Hindlimb muscle (tissue), 1 donor: ENCODE data around the gene TIMM13. TPM values are rescaled to one million over a fixed set of nuclear protein-coding genes. Genes with fewer than 3 reads are reported as not detected.
"Not testable (repeated sequence)": the region's sequence is repeated elsewhere in the genome, so short reads cannot be mapped to it uniquely, and the experiment has no call there.

Source experiments
- DNase-seq: peaks from one replicate; pipeline ENCODE4 v3.0.0-alpha.2; 2013
- polyA plus RNA-seq: library from polyadenylated mRNA; unstranded; fragments of 120-200 nt; gene quantifications from one replicate; pipeline ENCODE4 v1.2.1, GENCODE V29; 2013; ENCODE audit not compliant: insufficient read length

TIMM13 gene
- polyA plus RNA-seq, 1 donor: 98.0 TPM

DNA sequence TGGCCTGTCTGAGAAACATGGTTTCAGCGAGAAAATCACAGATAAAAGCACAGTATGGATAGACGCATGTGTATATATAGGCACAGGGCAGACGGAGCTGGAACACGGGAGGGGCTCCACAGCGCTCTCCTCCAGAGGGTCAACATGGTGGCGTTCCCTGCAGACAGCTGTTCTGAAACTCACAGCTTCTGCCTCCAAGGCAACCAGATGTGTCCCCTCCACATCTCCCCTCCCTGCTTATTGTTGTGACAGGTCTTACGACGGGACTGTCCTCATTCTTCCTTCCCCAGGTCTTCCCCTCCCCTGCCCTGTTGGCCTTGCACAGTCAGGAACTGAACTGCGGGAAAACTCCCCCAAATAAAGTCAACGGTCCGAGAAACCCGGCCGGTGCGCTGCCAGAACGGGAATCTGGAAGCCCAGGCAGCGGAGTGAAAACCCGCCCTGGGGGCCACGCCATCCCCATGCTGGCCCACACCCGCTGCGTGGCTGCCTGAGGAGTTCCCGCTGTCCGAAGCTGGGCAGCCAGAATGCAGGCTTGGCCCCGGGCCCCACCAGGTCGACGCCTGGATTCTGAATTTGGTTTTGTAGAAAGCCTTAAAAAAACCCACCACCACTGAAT lies 2.6 kb upstream of the TIMM13 start:
- DNase-seq: no peak

DNA sequence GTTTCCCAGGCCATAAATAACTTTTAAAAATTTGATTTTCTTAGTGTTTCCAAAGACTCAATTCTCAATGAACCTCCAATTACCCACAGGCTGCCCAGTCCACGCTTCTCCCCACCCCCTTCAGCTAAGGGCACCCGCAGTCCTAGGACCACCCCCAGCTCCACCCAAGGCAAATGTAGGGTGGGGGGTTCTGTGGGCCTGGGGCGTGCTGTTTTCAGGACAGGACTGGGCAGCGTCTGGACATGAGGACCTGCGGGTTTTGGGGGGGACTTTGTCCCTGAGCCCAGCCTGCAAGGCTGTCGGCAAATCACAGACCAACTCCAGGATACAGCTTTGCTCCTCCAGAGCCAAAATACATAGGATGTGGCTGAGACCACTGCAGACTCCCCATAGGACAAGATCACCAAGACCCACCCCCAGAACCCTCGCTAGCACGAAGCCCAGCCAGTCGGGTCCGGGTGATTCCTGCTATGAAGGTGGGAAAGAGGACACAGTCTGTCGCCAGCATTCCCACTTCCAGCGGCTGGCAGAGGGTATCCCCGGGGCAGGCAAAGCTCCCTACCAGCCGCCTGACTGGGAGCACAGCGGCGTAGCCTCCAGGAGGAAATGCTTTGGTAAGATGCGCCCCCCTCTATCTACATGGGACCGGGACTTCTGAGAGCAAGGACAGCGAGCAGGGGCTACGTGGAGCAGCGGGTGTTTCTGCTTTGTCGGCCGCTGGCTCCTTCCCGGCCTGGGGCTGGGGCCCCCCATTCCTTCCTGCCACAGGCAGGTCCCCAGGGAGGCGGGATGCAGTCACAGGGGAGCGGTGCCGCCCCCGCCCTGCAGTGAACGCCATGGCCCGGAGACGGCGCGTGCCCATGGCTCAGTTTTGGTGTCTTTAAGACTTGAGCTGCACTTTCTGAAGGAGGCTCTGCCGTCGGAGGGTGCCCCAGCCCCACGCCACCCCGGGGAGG lies 1.6 kb upstream of the TIMM13 start:
- DNase-seq: no peak

DNA sequence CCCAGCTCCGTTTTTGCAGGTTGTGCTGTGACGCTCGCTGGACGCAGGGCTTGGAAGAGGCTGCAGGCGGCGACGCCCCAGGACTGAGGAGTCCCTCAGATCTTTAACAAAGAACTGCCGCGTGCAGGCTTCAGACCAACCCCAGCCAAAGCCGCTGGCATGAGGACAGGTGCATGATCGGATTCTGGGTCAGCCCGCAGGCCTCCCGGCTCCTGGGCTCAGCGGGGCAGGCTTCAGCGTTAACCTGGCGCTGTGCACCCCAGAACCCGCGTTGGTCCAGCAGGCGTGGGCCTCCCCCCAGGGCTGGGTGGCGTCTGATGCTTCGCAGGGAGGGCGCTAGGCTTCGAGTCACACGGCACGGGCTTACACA lies 920 bp upstream of the TIMM13 start:
- DNase-seq: no peak

DNA sequence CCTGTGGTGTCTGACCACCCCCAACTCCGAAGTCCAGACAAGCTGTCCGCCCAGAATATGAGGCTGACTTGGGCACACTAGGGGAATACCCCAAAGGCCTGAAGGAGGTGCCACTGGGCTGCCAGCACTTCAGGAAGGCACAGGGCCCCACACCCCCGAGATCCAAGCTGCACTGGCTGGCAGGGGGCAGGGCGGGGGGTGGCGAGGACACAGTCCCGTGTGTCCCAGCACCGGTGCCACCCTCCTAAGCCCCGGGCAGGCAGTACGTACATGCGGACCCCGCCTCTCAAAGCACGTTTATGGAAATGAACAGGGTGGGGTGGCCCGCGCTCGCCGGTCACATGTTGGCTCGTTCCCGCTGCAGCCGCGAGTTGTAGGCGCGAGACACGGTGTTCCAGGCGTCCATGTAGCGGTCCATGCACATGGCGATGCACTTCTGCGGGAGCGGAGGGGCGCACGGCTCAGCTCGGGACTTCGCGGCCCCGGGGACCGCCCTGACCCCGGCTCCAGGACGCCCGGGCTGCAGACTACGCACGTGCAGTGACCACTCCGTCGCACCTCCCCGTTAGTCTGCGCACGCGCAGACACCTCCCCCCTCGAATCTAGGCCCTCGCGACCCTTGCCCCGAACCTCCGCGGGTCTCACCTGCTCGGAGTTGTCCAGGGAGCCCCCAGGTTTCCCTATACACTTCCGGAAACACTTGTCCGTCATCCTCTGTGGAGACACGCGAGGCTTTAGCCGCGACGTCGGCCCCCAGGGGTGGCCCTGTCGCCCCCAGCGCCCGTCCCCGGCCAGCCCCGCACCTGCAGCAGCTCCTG lies 566 bp downstream of the TIMM13 start:
- DNase-seq: peak; percentile 66

DNA sequence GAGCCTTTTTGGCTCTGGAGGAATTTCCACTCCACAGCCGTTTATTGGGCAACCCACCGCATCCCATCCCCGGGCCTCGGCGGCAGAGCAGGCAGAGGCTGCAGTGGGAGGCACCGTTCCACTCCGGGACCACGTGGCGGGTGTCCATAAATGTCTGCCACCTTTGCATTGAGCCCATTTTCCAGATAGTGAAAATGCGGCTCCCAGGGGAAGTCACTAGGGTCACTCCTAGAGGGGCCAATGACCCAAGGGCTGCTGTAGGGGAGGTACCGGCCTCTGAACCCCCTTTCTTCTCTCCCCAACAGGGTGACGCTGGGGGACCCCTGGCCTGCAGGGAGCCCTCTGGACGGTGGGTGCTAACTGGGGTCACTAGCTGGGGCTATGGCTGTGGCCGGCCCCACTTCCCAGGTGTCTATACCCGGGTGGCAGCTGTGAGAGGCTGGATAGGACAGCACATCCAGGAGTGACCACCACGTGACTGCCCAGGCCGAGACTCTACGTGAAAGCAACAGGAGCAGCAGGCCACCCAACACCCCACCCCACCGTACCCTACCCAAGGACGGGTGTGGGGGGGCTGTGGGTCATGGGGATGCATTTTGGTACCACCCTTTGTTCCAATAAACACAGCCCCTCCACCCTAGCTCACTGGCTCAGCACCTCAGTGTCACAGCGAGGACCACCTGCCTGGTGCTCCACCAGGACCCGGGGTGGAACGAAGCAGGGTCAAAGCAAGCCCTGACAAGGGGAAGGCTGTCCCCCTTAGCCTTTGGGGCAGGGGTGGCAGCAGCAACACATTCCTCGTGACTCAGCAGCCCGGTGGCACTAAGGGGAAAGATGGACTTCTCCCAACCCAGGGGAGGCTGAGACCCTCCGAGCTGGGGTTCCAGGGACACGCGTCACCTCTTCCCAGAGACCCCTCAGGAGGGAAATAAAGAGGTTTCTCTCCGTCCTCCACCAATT lies 1.5 kb downstream of the TIMM13 start:
- DNase-seq: no peak

DNA sequence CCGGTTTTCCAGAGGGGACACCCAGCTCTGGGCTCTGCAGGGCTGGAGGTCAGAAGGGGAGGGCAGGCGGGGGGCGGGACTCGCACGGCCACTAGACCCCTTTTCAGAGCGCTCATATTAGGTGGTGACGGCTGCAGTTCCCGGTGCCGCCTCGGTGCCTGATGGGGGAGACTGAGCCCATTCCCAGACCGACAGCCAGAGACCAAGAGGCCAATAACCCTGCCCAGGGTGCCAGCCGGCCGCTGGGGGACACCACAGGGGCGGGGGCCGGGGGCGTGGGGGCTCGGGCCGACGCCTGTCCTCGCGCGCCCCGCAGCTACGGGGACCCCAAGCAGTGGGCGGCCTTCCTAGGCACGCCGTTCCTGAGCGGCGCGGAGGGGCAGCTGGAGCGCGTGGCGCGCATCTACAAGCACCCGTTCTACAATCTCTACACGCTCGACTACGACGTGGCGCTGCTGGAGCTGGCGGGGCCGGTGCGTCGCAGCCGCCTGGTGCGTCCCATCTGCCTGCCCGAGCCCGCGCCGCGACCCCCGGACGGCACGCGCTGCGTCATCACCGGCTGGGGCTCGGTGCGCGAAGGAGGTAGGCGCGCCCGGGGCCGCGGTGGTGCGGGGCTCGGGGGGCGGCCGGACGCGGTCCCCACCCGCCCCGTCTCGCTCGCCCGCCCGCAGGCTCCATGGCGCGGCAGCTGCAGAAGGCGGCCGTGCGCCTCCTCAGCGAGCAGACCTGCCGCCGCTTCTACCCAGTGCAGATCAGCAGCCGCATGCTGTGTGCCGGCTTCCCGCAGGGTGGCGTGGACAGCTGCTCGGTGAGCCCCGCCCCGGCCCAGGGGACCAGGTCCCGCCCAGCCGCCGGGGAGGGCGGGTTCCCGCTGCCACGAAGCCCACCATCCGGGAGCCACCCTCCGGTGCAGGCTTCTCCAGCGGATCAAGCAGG lies 2.4 kb downstream of the TIMM13 start:
- no peak for DNase-seq

DNA sequence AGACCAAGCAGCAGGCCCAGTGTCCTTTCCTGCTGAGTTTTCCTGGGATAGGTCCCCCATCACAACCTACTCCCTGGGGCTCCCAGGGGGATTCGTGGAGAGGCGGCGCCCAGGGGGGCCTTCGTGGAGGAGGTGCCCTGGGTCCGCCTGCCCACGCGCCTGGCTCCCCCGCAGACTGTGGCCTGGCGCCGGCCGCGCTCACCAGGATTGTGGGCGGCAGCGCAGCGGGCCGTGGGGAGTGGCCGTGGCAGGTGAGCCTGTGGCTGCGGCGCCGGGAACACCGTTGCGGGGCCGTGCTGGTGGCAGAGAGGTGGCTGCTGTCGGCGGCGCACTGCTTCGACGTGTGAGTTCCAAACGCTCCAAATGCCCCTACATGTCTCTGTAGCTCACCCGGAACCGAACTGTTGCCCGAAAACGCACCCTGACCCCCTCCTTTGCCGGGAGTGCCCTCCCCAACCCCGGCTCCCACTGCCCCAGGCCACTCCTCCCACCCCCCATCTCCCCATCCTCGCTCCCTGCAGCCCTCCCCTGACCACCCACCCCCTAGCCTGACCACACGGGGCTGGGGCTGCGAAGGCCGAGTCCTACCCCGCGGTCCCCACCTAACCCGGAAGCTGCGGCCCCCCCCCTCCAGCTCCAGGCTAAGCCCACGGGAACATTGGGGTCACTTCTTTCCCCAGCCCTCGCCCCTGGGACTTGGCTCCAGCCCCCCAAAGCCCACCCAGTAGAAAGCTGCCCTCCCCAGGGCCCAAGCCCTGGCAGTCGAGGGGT lies 3.3 kb downstream of the TIMM13 start:
- DNase-seq: no peak

DNA sequence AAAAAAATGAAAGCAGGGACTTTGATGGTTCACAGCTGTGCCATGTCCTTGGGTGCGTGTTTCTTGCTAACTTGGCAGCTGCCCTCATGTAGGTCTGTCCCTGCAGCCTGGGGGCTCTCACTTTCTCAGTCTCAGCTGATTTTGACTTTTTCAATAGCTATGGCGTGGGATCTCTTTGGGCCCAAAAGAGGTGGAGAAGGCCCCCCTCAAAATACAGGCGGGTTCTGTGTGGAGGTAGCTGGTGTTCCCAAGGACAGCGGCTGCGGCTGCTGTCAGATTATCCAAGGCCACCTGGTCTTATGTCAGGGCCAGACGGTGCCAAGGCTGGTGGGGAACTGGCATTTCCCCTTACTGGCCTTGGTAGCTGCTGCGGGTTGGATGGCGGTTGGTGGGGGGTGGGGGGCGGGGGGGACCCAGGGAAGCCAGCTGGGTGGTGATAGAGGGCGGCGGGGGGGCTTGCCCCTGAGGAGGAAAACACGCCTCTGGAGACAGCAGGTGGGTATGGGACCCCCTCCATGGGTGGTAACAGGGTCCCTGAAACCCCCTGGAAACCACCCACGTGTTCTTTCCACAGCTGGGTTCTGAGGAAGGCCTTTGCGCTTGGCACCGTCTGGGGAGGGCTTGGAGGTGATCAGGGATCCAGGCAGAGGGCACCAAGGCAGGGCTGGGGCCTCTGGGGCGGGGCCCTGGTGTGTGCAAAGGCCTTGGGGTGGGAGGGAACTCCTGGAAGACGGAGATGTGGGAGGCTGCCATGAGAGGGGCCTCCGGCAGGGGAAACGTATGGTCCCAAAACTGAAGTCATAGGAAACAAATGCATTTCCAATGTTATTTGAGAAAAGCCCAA lies 4.1 kb downstream of the TIMM13 start:
- no peak for DNase-seq

DNA sequence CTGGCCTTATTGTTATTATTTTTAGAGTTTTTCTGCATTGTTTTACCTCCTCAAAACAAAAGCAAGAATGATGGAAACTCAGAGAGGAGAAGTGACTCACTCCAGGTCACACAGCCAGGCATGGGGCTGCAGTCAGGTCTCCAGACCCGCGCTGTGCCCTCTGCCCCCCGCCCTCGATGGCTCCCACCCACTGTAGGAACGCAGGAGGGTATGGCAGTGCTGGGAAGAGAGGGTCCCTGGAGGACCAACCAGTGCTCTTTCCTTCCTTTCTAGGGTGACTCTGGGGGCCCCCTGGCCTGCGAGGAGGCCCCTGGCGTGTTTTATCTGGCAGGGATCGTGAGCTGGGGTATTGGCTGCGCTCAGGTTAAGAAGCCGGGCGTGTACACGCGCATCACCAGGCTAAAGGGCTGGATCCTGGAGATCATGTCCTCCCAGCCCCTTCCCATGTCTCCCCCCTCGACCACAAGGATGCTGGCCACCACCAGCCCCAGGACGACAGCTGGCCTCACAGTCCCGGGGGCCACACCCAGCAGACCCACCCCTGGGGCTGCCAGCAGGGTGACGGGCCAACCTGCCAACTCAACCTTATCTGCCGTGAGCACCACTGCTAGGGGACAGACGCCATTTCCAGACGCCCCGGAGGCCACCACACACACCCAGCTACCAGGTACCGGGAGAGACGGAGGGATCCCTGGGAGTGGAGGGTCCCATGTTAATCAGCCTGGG lies 5.6 kb downstream of the TIMM13 start:
- no peak for DNase-seq

DNA sequence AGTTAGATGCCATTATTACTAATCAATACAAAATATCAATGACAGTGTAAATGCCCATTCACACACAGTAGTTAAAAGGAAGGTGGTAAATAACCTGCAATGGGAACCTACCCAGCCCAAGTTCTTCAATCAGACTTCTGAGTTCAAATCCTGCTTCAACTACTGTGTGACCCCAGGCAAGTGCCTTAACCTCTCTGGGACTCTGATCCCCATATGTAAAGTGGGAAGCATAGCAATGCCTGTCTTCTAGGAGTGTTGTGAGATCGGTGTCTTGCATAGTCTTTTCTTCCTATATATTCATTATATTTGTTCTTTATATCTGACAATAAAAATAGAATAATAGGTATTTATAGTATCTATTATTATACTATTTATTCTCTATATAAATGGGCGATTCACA lies 6.9 kb downstream of the TIMM13 start:
- no peak for DNase-seq

DNA sequence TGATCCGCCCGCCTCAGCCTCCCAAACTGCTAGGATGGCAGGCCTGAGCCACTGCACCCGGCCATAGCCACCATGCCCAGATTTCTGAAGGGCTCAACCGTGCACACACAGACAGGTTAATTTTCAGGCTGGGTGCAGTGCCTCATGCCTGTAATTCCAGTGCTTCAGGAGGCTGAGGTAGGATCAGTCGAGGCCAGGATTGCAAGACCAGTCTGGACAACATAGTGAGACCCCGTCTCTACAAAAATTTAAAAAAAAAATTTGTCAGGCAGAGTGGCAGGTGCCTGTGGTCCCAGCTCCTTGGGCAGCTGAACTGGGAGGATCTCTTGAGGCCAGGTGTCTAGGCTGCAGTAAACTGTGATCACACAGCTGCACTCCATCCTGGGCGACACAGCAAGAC lies 7.6 kb downstream of the TIMM13 start:
- DNase-seq: no peak

DNA sequence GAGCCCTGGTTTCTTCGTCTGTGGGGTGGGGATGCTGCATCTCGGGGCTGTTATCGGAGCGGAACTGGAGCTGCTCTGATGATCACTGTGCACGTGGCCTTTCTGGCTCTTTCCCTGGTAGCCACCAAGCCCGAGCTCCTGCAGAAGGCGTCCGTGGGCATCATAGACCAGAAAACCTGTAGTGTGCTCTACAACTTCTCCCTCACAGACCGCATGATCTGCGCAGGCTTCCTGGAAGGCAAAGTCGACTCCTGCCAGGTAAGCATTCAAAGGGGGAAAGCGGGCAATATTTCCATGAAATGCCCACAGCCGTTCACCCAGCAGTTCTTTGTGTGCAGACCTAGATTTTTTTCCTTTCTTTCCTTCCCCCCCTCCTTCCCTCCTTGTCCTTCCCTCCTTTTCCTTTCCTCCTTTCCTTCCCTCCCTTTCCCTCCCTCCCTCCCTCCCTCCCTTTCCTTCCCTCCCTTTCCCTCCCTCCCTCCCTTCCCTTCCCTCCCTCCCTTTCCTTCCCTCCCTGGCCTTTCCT lies 9.4 kb downstream of the TIMM13 start:
- DNase-seq: no peak

DNA sequence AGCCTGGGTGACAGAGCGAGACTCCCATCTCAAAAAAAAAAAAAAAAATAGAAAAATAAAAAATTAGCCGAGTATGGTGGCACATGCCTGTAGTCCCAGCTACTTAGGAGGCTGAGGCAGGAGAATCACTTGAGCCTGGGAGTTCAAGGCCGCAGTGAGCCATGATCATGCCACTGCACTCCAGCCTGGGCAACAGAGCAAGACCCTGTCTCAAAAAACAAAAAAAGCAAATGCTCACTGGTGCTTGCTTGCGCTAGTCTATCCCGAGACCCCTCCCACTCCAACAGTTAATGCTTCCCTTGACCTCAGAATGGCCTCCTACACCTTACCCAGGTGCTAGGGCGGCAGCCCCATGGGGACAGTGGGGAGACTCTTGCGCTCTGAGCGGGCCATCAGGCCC lies 9.9 kb downstream of the TIMM13 start:
- not testable (repeated sequence) for DNase-seq

DNA sequence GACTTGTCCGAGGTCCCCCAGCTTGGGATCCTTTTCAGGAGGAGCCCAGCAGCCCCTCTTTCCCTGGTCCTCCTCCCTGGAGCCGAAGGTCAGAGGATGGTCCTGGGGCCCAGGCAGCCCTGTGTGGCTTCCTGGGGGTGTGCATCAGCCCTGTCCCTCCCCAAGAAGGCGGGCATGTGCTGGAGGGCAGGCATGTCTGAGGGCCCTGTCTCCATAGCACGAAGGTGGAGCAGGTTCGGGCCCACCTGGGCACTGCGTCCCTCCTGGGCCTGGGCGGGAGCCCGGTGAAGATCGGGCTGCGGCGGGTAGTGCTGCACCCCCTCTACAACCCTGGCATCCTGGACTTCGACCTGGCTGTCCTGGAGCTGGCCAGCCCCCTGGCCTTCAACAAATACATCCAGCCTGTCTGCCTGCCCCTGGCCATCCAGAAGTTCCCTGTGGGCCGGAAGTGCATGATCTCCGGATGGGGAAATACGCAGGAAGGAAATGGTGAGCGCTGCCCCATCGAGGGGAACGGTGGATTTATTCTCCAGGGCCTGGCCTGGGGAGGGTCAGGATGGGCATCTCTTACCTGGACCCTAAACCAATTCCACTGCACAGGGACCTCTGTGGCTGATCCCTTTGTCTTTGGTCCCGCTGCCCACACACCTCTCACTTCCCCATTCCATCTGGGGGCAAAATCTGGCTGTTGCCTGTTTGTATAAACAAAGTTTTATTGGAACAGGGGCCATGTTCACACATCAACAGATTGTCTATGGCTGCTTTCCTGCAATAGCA lies 10.9 kb downstream of the TIMM13 start:
- no peak for DNase-seq

DNA sequence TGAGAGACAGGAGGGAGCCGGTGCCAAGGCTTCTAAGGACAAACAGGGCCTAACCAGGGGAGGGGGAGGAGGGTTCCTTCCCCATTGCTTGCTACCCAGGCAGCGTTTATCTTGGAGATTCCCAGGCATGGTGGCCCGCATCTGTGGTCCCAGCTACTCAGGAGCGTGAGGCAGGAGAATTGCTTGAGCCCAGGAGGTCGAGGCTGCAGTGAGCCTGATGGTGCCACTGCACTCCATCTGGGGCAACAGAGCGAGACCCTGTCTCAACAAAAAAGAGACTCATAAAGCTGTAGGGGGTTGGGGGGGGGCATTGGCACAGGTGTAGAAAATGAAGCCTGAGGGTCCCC lies 11.4 kb downstream of the TIMM13 start:
- no peak for DNase-seq

DNA sequence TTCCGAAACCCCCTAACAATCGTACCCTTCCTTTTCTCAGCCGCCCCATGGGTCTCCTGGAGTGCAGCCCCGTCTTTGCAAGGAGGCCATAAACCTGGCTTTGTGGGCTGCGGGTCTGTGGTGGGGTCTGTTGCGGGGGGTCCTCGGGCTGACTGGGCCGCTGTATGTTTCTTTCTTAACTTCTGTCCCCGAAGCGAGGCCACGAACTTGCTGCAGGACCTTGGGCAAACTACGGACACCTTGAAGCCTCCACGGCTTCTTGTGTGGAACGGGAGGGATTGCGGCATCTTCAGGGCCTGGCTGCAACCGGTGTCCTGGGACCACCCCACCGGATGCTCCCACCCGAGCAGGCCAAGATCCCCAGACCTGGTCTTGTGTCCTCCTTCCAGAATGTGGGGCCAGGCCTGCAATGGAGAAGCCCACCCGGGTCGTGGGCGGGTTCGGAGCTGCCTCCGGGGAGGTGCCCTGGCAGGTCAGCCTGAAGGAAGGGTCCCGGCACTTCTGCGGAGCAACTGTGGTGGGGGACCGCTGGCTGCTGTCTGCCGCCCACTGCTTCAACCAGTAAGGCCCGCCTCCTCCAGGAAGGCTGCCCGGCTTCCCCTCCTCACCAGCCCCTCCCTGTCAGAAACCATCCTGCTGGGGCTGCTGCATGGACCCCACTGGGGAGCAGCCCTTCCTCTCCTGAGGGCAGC lies 12.0 kb downstream of the TIMM13 start:
- DNase-seq: no peak

DNA sequence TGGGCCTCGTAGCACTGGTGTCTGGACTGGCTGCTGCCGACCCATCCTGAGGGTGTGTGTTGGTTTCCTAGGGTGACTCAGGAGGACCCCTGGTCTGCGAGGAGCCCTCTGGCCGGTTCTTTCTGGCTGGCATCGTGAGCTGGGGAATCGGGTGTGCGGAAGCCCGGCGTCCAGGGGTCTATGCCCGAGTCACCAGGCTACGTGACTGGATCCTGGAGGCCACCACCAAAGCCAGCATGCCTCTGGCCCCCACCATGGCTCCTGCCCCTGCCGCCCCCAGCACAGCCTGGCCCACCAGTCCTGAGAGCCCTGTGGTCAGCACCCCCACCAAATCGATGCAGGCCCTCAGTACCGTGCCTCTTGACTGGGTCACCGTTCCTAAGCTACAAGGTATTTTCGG lies 13.8 kb downstream of the TIMM13 start:
- no peak for DNase-seq
